GM06990 (cell line): ENCODE data around the gene KRTAP4-5.
"Not testable (repeated sequence)": the region's sequence is repeated elsewhere in the genome, so short reads cannot be mapped to it uniquely, and the experiment has no call there.

Experiments used
- DNase-seq: peaks from one replicate; pipeline ENCODE4 v3.0.0-alpha.2; 2011; ENCODE audit not compliant: insufficient read length; ENCODE audit errors: extremely low read depth
- H3K27me3 ChIP-seq: replicated peaks from 2 replicates; pipeline ENCODE4 v1.6.0; 2011; ENCODE audit warnings: low read length; ENCODE audit not compliant: control insufficient read depth, insufficient read depth
- H3K36me3 ChIP-seq: 2 replicates; pipeline ENCODE4 v1.5.1; 2011; ENCODE audit warnings: low read length; ENCODE audit not compliant: control insufficient read depth, insufficient read depth
- H3K4me3 ChIP-seq: replicated peaks from 2 replicates; pipeline ENCODE4 v1.5.1; 2011; ENCODE audit warnings: low read depth, mild to moderate bottlenecking, control low read depth, low read length
- CTCF ChIP-seq: IDR thresholded peaks from 2 replicates; pipeline ENCODE4 v1.5.1; 2011; ENCODE audit warnings: low read length, control low read depth, mild to moderate bottlenecking, inconsistent platforms; ENCODE audit not compliant: insufficient read depth, poor library complexity, severe bottlenecking

KRTAP4-5 gene

GRCh38 chr17:41118721-41119120, 30.9 kb downstream of the KRTAP4-5 start:
- H3K4me3 ChIP-seq = no peak overlapping the region
- TF ChIP-seq CTCF = no peak
- H3K36me3 ChIP-seq = no peaks in the 10 kb centered on the region
- no peaks in the 10 kb centered on the region for H3K27me3 ChIP-seq
- DNase-seq = no peak

GRCh38 chr17:41117846-41118386, 31.7 kb downstream of the KRTAP4-5 start, which contains the start of gene KRTAP4-11:
Gene KRTAP4-11, minus strand, starts transcription at chr17:41118373. Its CDS starts 58 bp downstream, at chr17:41118315.
- H3K36me3 ChIP-seq, H3K27me3 ChIP-seq: not testable (repeated sequence)

GRCh38 chr17:41116297-41116696, 33.3 kb downstream of the KRTAP4-5 start:
- no peak for DNase-seq
- Histone ChIP-seq H3K36me3 (no peaks in the 10 kb centered on the region), H3K27me3 (no peaks in the 10 kb centered on the region), H3K4me3 (no peak overlapping the region)
- TF ChIP-seq CTCF = no peak

More at GRCh38 chr17:41117846-41118386, 31.7 kb downstream of the KRTAP4-5 start, which contains the start of gene KRTAP4-11:
- H3K4me3 ChIP-seq, DNase-seq: not testable (repeated sequence)

GRCh38 chr17:41111151-41111885, 38.3 kb downstream of the KRTAP4-5 start:
- Histone ChIP-seq H3K27me3 (no peaks in the 10 kb centered on the region; the same call in 1 of the 2 replicates), H3K36me3 (no peaks in the 10 kb centered on the region), H3K4me3 (no peak overlapping the region)
- DNase-seq = no peak
- TF ChIP-seq CTCF = no peak

DNA sequence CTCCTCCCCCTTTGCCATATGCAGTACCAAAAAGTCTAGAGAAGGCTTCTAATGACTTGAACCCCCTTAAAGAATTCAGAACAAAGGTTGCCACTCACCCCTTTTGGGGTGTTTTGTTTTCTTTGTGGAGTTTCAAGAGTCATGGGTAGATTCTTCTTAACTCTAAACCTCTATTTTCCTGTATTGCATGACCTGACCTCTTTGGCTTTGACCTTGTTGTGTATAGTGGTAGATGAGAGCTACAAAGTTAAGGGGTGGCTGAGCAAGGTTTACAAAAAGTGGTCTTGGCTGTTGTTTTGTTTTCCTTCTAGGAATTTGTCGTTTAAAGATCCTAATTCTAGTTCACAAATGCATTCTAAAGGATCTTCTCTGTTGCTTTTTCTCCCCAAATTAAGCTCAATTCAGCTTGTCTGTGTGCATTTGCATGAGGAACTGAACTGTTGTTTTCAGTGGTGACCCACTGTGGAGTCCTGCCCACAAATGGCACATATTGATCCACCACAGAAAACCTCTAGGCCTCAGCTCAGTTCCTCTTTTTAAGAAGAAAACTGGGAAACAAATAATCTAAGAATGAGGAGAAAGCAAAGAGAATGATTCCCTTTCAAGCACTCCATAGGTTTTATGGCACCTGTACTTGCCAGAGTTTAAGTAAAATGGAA, 40.8 kb downstream of the KRTAP4-5 start:
- not testable (repeated sequence) for H3K27me3 ChIP-seq, H3K4me3 ChIP-seq, H3K36me3 ChIP-seq, DNase-seq

GRCh38 chr17:41107941-41108450, 41.6 kb downstream of the KRTAP4-5 start:
- Histone ChIP-seq H3K36me3 (no peaks in the 10 kb centered on the region), H3K27me3 (no peaks in the 10 kb centered on the region; the same call in 1 of the 2 replicates), H3K4me3 (no peak overlapping the region)
- DNase-seq = no peak
- no peak for TF ChIP-seq CTCF

- H3K27me3 ChIP-seq, H3K36me3 ChIP-seq, DNase-seq, H3K4me3 ChIP-seq: not testable (repeated sequence)
Observed at GRCh38 chr17:41105347-41105746, 44.3 kb downstream of the KRTAP4-5 start, which contains the start of gene KRTAP4-9. Gene KRTAP4-9, plus strand, starts transcription at chr17:41105389. Its CDS starts 0 bp downstream, at chr17:41105389.

DNA sequence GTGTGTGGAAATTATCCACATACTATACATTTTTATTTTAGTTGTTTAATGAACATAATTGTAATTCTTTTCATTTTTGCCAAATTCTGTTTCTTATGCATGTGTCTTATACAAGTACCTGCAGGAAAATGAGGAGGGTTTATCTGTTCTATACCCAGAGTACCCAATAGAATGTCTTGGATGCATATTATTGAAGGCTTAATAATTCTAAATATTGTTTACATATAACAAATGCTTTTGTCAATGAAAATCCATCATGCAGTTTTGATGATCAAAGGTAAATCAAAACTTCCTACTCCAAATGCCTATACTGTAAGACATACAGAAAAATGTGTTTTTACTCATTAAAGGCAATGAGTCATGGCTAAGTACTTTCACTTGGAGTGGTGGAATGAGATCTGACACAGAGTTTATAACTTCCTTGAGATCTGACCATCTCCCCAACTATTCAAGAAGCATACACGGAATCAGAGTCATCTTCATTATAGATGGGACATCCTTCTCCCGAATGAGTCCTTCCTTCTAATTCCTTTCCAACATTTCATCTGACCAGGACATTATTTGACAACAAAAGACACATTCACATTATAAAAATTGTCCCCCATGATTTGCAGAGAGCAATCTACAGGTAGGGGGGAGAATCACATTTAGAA, 45.1 kb downstream of the KRTAP4-5 start:
- not testable (repeated sequence) for DNase-seq, H3K36me3 ChIP-seq, H3K27me3 ChIP-seq, H3K4me3 ChIP-seq
